HG02840 (cell line): ENCODE measurements around the gene FMN1.

ENCODE experiments used
- ATAC-seq: cut with Tn5 transposase; IDR thresholded peaks from one replicate; pipeline ENCODE4 v1.9.1; 2021; ENCODE audit warnings: mild to moderate bottlenecking, moderate library complexity, moderate number of reproducible peaks; ENCODE audit not compliant: unreplicated experiment, low FRiP score

Gene FMN1

GRCh38 chr15:32901995-32902394 is 292.5 kb downstream of the FMN1 start:
- no peak for ATAC-seq

DNA sequence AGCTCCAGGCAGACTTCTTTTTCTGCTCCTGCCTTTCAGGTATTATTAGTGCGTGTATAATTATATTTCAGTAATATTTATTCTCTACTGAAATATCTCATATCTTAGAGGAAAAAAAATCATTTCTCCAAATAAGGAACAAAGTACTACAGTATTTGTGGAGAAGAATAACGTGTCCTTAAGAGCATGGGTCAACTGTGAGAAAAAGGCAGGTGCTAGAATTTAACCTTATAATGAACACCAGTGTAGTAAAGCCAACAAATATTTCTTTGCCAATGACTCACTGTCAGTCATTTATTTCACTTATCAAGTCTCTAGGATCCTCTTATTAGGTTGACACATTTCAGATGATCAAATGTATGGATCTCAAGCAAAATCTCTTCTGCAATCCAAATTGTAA is 293.3 kb downstream of the FMN1 start:
- ATAC-seq: no peak

GRCh38 chr15:32899126-32899596 is 295.4 kb downstream of the FMN1 start:
- ATAC-seq: no peak

DNA sequence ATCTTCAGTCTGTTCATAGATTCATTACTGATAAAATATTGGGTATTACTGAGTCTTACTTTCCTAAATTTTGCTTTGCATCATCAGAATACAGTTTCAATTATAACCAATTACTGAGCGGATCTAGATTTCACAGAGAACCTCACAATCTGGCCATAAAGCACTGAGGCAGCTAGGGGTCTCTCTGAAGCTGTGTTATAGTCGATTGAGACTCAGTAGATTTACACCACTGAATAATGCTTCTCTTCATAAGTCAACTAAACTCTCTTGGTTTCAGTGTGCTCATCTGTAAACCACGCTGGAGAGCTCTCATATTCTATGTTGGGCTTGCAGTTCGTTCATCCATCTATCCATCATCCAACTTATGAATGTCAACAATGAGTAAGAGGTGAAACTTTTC is 296.1 kb downstream of the FMN1 start:
- no peak for ATAC-seq

GRCh38 chr15:32893421-32893820 is 301.1 kb downstream of the FMN1 start:
- ATAC-seq: no peak

GRCh38 chr15:32889214-32889613 is 305.3 kb downstream of the FMN1 start:
- ATAC-seq: no peak

DNA sequence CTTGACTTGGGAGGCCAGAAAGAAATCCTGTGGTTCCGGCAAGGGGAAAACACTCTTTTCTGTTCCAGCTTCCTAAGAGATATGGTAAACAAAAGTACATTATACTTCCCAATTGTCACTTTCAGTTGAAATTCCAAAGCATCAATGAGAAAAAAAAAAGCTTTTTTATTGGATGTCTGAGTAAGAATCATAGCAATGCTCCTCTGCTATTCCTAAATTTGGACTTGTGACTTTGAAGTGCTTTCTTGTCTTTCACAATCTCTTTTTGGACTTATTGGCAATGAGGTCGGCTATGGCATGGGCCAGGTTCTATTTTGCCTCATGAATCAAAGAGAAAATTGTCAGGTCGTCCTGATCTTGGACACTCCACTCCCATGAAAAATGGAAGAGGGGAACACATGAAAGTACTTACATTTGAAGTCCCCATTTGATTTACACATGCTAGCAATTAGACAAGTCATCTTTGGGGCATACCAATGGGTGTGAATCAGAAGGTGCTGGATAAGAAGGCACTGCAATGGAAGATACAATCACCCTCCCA is 306.2 kb downstream of the FMN1 start:
- no peak for ATAC-seq

GRCh38 chr15:32887090-32887489 is 307.4 kb downstream of the FMN1 start:
- ATAC-seq: no peak

DNA sequence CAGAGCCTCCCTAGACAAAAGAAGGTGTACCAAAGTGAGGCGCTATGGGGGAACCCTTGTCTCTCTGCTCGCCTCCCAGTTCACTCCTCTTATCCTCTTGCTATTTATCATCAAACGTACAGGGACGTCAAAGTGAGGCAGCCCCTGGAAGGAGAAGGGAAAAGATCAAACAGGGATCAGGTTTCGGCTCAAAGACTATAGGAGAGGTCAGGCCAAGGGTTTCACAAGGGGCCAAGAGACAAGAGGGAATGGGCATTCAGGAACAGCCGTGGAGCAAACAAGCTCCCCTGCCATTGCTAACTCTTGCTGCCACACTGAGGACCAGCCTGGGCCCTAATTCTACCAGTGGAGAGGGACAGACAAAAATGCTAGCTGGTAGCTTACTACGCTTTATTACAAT is 308.1 kb downstream of the FMN1 start:
- ATAC-seq: no peak

DNA sequence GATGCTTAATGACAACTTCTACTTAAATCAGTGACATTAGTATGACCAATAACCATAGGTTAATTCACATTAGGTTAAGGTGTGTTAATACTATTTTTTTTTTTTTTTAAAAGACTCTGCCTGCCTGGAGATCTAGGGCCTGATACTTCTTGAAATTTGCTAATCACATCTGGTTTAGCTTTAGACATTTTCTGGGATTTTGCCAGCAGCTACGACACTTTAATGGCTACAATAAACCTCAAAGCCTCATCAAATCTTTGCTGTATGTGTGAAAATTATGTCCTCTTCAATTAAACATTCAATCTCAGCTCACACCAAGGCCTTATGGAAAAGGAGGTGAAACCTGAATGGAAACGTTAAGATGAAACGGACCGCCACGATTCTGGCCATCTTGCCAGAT is 308.8 kb downstream of the FMN1 start:
- ATAC-seq: no peak

DNA sequence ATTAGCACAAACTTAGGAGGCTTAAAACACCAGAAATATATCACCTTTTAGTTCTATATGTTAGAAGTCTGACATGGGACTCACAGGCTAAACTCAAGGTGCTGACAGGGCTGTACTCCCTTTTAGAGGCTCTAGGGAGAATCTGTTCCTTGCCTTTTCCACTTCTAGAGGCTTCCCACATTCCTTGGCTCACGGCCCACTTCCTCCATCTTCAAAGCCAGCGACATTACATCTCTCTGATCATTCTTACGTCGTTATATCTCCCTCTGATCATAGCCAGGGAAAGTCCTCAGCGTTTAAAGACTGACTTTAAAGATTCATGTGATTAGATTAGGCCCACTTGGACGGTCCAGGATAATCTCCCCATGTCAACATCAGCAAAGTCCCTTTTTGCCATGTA is 310.4 kb downstream of the FMN1 start:
- ATAC-seq: no peak

GRCh38 chr15:32882955-32883354 is 311.6 kb downstream of the FMN1 start:
- no peak for ATAC-seq

GRCh38 chr15:32881528-32881927 is 313.0 kb downstream of the FMN1 start:
- no peak for ATAC-seq

DNA sequence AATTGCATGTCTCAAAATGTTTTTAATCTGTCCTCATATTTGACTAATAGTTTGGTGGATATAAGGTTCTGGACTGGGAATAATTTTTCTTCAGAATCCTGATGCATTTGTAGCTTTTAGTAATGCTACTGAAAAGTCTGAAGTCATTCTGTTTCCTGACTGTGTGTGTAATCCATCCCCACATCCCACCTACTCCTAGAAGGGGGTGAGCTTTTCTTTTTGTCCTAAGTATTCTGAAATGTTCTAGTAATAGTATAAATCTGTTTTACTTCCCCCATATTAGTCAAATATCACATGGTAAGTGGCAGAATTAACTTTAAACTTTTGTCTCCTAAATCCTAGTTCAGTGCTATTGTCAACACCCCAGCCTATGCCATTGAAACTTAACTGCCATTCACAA is 313.9 kb downstream of the FMN1 start:
- ATAC-seq: no peak

DNA sequence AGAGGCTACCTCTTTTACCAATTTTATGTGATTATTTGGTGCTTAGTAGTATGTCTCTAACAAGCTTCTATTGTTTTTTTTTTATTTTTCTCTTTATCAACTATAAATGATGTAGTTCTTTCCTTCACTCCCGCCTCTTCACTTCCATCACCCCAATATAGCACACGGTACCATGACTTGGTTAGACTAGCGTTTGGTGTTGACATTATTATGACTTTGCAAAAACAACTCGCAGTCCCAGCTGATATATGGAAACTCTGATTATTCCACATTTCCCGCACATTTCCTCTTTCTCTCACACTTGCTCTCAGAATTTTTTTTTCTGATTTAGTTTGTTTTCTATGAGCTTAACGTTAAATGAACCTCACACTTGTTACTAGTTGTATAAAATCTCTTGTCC is 314.5 kb downstream of the FMN1 start:
- no peak for ATAC-seq

- no peak for ATAC-seq
Measured at GRCh38 chr15:32878869-32879805, 315.4 kb downstream of the FMN1 start.

GRCh38 chr15:32878342-32878741 is 316.2 kb downstream of the FMN1 start:
- ATAC-seq: no peak

DNA sequence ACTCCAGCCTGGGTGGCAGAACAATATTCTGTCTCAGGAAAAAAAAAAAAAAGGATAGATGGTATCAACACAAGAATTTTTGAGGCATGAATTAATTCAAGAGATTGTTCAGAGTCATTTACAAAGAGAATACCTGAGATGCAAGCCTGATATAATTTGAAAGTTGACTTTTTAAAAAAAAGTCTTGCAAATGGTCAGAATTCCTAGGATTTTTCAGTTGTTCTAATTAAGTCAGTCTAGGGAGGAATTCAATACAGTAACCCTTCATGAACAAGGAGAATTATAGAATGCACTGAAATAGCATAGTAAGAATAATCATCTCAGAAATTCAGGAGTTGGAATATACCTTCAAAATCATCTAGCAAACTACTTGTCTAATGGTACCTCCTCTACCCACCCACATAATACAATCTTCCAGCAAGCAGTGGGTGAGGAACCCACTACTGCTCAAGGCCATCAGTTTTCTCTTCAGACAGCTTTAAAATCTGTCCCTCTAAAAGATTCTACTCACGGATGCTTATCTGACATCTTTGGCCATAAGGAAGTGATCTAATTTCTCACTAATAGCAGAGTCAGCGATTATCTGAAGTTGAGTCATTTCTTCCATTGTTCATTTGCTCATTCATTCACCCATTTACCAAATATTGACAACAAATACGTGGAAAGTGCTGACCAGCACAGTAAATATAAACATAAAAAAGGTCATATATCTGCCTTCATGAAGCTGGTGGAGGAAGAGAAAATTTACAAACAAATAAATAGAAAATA is 317.1 kb downstream of the FMN1 start:
- ATAC-seq: no peak

DNA sequence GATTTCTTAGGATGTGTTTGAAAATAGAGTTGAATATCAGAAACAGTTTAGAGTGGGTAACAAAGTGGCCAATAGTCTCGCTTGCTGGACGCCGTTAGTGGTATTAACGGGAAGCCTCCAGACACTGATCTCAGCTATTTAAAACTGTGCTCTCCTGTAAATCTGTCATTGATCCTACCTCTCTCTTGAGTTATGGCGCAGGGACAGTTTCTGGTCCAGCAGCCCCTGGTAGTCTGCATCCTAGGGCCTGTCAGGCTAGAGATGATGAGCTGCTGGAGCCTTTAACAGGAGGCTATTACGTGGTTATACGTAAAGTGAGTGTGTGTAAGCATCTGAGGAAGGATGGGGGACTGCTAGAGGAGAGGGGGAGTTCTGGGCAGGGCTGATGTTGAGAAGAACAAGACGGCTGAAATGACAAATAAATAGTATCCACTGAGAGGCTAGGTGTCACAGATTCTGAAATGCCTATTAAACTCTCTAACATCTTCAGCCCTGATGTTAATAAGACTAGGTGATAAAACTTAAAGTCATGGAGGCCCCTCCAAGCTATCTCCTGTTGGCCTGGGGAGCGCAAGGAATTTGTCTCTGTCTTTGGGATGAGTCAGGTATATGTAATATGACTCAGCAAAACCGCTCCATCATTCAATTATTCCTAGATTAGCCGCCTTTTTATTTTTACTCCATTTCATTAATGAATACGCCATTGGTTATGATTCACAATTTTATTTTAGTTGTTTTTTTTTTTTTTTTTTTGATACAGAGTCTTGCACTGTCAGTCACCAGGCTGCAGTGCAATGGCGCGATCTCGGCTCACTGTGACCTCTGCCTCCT is 321.0 kb downstream of the FMN1 start:
- no peak for ATAC-seq

DNA sequence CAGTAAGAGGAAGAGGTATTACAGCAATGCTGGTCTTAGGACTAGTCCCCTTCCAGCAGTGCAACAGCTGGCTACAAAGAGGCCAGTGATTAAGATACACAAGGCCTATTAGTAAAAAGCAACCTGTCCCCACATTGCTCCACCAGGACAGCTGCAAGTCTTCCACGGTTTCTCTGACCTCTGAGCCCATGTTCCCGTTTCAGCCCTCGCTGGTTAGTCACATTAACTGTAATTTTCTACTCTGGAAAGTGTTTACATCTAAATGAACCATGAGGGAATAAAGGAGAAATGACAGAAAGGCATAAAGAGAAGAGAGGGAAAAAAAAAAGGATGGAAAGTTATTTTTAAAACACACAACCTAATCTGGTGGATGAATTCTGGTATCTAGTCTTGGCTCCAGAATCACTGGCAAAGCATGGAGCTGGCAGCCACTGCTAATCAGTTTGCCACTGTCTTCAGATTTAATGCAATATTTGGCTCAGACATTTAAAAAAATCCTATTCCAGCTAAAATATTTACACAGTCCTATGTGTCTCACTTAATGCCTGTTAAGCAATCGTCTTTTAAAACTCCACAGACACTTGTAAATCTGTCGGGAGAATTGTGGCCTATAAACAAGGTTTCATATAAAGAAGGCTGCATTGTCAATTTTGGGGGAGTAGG is 321.8 kb downstream of the FMN1 start:
- ATAC-seq: no peak
